NCI-H2171 treated with DMSO at 0.1 percent for 48 hours (cell line): ENCODE measurements around the gene LGR5.
"Not testable (repeated sequence)": the region's sequence is repeated elsewhere in the genome, so short reads cannot be mapped to it uniquely, and the experiment has no call there.

Experiments
- DNase-seq: peaks from one replicate; lab custom pipeline; 2025; lab: John Stamatoyannopoulos, UW

The LGR5 gene

DNA sequence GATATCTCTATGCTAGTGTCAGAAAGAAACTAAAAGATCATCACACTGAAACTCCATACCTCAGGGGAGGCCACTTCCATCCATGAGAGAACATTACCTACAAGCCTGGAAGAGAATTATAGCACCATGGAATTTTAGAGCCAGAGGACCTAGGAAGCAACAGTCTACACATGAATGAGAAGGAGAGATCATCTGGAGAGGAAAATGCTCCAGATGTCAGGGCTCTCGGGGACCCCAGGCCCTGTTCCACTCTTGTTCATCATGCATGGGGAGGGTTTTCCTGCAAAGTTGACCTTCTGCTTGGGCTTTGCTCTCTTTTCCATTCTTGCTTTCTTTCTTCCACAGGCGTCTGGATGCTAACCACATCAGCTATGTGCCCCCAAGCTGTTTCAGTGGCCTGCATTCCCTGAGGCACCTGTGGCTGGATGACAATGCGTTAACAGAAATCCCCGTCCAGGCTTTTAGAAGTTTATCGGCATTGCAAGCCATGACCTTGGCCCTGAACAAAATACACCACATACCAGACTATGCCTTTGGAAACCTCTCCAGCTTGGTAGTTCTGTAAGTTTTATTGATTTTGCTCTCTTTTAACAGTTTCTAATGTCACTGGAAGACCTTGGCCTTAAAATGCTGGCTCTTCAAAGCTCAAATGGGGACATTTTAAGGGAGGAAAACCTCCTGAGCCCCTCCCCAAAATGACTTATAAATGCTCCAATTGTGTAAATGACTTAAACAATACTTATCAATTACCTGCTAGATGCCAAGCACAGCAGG, 113.3 kb downstream of the LGR5 start:
- DNase-seq, result no peak

DNA sequence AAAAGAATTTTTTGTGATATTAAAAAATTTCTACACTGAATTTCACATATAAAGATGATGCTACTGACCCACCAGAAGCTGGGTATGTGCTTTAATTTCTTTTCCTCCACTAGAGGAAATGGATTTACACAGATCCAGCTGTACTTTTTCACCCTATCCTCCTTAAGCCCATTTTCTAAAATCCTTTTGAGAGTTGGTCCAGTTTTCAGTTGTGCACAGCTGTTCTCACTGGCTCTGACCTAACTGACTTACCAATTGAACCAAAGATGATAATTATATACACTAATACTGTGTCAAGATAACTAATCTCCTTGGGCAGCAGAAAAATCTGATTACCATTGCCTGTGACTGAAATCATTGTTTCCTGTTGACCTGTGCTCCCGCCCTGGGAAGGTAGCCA, 115.6 kb downstream of the LGR5 start:
- DNase-seq, result no peak

DNA sequence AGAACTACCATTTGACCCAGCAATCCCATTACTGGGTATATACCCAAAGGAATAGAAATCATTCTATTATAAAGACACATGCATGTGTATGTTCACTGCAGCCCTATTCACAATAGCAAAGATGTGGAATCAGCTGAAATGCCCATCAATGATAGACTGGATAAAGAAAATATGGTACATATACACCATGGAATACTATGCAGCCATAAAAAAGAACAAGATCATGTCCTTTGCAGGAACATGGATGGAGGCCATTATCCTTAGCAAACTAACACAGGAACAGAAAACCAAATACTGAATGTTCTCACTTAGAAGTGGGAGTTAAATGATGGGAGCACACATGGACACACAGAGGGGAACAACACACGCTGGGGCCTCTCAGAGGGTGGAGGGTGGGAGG, 116.2 kb downstream of the LGR5 start:
- DNase-seq, result not testable (repeated sequence)

DNA sequence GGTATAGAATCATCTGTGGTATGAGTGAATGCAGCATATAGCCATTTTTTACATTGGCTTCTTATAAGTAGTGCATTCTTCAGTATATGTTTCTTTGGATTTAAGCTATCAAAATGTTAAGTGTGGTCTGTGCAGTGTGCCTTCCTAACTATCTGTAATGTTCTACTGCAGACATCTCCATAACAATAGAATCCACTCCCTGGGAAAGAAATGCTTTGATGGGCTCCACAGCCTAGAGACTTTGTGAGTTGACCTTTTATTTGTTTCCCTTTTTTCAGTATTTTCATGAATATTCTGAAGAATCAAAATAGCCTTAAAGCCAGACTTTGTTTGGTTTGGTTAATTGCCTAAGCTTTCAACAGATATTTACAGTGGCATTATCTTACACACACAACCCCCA, 116.8 kb downstream of the LGR5 start:
- no peak for DNase-seq

DNA sequence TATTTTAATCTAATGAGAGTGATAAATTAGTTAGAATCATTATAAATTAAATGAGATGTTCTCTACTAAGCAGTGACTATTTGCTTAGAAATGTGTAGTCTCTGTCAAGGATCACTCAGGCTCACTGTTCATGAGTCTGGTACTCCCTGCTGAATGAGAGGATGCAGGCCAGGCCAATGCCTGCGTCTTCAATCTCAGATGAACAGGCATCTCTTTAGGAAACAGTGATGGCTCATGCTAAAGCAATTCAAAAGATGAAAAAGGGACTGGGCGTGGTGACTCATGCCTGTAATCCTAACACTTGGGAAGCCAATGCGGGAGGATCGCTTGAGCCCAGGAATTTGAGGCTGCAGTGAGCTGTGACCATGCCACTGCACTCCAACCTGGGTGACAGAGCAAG, 117.3 kb downstream of the LGR5 start:
- no peak for DNase-seq

DNA sequence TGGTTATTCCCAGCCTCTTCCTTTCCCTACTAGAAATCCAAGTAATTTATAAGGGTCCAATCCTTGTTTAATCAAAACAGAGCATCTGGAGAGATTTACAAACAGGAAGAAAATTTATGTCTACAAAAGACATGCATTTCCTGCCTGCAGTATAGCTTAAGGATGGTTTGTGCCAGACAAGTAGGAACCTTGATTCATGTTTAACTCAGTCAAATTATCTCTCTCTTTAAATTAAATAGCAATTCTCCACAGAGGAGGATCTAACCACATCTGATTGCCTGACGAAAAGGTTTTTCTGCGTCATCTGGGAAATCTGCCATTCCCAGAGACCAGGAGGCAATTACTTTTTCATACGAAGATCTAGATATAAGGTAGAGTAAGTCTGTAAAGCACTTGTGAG, 118.8 kb downstream of the LGR5 start:
- DNase-seq, result no peak

DNA sequence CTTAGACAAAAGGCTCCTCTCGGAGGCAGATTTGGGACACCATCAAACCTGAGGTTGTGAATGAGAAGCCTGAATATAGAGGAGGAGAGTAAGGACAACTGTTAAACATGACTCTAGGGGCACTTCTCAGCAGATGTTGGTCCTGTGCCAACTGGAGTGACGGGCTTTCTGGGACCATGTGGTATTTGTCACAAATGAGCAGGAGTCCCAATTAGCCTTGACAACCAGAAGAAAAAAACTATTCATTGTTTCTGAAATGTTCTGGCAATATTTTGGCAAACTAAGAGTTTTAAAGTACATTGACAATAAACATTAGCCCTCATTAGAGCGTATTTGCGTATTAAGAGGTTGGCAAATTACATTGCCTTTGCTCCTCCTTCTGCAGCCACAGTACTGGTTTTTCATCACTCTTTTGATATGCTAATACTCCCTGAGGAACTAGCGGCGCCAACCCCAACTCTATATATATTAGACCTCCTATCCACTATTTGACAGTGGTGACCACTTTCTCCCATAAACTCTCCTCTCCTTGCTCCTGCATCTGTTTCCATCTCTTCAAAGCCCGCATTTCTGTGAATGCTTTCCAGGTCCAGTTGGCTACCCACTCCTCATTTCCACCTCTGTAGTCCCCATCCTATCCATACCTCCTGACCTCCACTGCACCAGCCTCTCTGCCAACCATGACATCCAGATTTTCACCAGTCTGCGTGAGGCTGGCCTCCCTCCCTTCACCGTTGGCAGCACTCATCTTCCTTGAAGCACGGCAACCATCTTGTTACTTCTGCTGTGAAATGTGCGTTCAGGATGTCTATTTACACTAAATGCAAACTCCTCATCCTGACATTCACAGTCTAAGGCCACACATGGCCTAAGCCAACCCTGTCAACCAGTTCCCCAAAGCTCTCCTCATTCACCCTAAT, 123.3 kb downstream of the LGR5 start:
- DNase-seq, result peak; percentile 62

DNA sequence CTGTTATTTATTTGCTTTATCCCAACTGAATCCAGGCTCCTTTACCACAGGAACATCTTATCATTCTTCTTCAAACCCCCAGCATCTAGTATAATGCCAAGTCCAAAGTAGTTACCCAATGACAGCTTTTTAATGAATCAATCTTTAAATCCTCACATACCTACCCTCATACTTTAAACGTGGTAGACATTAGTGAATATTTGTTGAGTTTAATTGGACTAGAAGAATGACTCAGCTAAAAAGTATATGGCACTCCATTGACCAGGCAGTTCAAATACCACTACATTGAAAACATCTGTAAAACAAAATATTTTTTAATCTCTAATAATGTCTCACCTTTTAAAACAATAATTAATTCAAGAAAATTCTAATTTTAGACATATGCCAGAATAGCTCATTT, 125.9 kb downstream of the LGR5 start:
- no peak for DNase-seq

DNA sequence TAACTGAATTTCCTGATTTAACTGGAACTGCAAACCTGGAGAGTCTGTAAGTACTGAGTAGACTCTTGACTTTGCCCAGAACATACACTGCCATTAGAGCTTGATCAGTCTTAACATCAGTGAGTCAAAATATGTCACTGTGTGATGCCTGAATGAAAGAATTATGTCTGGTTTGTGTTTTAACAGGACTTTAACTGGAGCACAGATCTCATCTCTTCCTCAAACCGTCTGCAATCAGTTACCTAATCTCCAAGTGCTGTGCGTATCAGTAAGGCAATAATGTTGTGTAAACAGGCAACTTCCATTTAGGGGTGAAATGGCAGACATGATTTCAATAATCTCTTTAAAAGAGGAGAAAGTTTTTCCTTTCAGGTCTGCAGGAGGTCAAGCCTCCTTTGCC, 127.1 kb downstream of the LGR5 start:
- DNase-seq, result no peak

DNA sequence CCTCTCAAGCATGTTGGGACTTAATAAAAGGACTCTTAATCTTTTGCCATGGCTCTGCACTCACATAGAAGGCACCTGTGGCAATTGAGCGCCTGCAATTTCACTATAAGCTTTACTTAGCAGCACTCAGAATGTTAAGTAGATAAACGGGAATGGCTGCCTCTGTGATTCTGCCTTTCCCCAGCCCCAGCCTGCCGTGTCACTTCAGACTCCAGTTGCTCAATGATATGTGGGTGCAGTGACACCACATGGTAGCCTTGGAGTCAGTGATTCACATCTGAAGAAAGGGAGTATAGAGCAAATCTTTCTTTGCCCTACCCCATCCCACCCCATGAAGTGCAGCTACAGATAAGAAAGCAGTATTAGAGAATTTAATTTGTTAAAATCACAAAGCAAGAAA, 127.9 kb downstream of the LGR5 start:
- DNase-seq, result no peak

DNA sequence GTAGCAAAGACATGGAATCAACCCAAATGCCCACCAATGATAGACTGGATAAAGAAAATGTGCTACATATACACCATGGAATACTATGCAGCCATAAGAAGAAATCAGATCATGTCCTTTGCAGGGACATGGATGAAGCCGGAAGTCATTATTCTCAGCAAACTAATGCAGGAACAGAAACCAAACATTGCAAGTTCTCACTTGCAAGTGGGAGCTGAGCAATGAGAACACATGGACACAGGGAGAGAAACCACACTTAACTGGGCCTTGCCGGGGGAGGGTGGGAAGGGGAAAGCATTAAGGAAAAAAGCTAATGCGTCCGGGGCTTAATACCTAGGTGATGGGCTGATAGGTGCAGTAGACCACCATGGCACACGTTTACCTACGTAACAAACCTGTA, 130.3 kb downstream of the LGR5 start:
- not testable (repeated sequence) for DNase-seq

DNA sequence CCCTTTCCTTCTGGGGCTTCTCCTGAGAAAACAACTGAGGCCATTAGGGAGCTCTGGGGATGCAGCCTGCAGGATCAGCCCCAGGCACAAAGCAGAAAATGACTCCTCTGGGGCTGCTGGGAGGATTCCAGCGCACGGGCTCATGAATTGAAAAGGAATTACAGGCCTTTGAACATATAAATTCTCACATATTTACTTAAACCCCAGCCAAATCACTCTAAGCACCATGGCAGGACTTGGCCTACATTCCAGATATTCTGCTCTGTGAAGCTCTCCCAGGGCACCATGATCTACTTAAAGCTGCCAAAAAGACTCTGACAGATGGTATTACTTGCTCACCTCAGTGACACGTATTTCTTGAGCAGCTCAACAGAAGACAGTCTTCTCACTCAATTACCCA, 136.9 kb downstream of the LGR5 start:
- peak; percentile 38 for DNase-seq

DNA sequence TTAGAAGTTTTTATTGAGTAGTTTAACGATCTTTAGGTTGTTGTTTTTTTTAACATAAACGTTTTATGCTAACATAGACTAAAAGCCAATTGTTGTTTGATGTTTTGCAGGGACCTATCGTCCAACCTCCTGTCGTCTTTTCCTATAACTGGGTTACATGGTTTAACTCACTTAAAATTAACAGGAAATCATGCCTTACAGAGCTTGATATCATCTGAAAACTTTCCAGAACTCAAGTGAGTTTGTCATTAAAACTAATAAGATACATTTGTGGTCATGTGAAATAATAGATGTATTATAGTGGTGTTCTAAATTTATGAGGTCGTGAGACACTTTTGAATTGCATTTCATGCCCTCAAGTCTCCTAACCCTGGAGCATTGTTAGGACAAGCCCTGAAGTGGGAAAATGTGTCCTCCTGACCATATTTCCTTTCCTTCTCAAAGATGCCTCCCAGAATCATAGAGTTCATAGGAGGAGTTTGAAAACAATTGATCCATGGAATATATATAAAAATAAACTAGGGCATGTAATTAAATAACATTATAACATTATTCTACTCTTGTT, 139.2 kb downstream of the LGR5 start:
- DNase-seq, result no peak

DNA sequence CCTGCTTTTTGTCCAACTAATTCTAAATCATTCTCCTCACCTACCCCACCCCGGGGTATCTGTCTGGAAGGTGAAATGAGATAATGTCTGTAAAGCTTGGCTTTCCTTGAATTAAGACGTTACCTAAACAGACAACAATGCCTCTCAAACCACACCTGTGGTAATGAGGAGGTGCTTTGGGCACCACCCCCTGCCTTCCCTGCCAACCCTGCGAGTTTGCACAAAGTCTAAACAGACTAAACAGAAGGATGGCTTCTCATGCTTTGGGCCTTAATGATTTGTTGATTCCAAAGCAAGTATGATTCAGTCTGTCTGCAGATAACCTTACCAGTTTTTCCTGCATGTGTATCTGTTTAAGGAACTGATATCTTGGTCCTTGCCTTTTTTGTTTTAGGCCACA, 141.6 kb downstream of the LGR5 start:
- DNase-seq, result no peak

DNA sequence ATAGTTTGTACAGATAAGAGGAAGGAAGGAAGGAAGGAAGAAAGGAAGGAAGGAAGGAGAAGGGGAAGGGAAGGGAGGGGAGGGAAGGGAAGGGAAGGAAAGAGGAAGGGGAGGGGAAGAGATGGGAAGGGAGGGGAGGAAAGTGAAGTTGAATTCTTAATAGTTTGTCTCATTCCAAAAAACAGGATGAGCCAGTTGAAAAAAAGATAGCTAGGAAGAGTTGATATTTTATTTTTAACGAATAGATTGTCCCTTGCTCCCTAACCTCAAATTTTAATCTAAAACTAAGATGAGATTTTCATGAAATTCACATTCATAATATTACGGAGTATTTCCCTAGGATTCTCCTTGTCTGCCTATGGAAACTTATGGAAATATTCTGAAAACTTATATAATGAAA, 143.3 kb downstream of the LGR5 start:
- no peak for DNase-seq

DNA sequence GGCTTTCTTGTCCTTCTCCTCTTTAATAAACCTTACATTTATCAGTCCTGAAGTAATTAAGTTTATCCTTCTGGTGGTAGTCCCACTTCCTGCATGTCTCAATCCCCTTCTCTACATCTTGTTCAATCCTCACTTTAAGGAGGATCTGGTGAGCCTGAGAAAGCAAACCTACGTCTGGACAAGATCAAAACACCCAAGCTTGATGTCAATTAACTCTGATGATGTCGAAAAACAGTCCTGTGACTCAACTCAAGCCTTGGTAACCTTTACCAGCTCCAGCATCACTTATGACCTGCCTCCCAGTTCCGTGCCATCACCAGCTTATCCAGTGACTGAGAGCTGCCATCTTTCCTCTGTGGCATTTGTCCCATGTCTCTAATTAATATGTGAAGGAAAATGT, 144.8 kb downstream of the LGR5 start:
- no peak for DNase-seq

DNA sequence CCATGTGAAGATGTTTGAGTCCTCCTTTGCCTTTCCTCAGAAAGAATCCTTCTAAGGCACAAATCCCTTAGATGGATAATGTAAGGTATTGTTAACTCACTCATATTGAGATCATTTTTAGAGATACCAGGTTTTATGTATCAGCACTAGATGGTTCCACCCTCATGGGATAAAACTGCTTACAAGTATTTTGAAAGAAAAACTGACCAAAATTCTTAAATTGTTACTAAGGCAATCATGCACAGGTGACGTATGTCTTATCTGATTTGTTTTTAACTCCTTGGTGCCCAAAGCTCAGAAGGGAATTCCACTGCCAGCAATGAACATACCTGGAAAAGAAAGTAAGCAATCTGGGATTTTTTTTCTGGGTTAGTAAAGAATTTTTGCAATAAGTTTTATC, 145.6 kb downstream of the LGR5 start:
- DNase-seq, result no peak

DNA sequence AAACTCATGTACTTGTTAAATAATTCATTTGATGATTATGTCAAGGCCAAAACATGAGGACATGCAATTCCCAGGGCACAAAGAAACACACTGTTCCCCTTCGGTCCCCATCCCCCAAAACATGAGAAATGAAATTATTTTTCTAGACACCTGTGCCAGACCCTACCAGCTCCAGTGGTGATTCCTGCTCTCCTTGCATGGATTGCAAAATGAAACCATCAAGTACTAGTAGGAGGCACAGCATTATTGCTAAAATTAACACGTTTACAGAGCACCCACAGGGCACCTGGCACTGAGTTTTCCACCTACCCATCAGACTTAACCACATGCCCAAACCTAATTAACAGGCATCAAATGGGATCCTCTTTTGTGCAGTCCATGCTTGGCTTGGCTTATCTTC, 147.4 kb downstream of the LGR5 start:
- peak; percentile 11 for DNase-seq

DNA sequence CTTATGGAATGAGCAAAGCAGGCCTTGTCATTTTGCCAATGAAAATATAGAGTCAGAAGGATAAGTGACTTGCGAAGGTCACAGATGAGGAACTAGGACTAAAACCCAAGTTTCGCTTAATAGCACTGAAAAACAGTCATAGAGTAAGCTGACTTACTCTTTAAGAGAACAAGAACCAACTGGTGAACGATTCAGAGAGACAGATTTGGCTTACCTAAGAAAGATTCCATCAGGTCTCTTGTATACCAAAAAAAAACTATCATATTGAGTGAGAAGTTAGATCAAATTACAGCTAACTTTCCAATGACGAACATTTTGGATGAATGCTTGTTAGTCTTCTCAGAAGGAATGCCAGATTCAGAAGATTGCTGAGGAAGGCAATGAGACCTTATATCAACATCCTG, 149.9 kb downstream of the LGR5 start:
- DNase-seq, result no peak

DNA sequence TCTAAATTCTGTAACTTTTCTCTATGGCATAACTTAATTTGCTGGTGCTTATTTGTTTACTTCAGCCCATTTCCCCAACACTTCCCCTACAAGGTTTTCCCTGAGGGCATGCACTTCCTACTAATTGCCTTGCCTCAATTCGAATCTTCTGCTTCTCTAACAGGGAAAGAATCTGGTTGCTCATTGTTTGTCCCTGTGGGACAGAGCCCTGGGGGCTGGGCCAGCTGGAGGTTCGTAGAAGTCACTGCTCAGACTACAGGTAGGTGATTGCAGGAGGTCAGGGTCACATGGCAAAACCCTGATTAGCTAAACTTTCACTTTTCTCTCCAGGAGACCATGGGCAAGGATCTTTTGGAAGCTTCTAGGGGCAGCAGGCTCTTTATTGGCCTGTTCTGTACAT, 152.0 kb downstream of the LGR5 start:
- no peak for DNase-seq

DNA sequence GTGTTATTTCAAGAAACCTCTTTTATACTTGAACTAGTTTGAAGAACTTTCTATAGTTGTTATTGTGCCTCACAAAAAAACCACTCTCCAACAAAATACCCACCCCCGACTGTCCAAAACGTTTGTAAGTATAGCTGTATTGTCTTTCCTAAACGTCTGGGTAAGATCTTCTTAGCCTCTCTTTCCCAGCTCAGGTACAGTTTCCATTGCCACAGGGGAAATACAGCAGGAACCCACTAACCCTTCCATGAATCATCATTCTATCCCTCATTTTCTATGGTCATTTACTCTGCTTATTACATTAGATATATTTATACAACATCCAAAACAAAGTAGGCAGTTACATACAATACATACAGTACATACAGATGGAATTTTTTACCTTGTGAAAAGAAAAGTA, 153.2 kb downstream of the LGR5 start:
- DNase-seq, result no peak

DNA sequence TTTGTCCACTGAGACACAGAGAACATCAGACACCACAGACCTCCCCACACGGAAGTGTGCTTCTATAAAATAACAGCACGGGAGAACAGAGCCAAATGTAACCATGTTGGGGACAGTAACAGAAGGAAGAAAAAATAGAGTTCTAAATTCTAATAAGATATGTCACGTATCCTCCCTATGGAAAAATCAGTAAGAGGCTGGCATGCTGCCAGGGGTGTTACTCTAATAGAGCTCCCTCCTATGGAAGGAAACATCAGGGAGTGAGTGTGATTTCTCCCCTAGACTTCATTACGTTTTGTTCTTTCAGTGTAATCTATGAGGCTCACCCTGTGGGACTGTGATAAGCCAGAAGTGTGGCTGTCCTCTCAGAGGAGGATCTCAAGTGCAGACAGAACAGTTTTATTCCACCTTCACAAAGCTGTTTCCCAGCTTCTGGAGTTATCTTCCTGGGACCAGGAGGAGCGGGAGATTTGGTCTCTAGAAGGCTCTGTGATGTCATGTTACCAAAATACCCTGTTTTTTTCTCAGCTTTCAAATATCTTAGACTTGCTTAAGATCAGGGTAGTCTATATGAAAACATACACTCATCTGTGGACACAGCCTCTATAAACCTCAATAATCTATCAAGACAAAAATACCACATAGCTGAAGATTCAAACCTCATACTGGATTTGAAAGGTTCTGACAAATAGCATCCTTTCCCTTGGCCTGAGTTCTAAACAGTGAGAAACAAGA, 154.8 kb downstream of the LGR5 start:
- peak; percentile 41 for DNase-seq
